Progenitor cell of endocrine pancreas (in vitro differentiated cells): ENCODE measurements around the gene STXBP5. TPM values are rescaled to one million over a fixed set of nuclear protein-coding genes. Genes with fewer than 3 reads are reported as not detected.

Experiments
- DNase-seq: peaks from one replicate; pipeline ENCODE4 v3.0.0; 2021; ENCODE audit warnings: low spot score; ENCODE audit not compliant: unreplicated experiment
- H3K27ac Mint-ChIP-seq: 2 replicates; pipeline ENCODE4 v1.8.0; 2021; ENCODE audit warnings: mild to moderate bottlenecking, moderate library complexity, mixed read lengths
- H3K27me3 Mint-ChIP-seq: 2 replicates; pipeline ENCODE4 v1.8.0; 2021; ENCODE audit warnings: mixed read lengths
- H3K36me3 Mint-ChIP-seq: 2 replicates; pipeline ENCODE4 v1.8.0; 2022; ENCODE audit warnings: mixed read lengths; ENCODE audit not compliant: insufficient read depth
- H3K4me1 Mint-ChIP-seq: 2 replicates; pipeline ENCODE4 v1.8.0; 2021; ENCODE audit warnings: low read depth, mixed read lengths
- H3K4me3 Mint-ChIP-seq: 2 replicates; pipeline ENCODE4 v1.8.0; 2021; ENCODE audit warnings: low read depth, mild to moderate bottlenecking, moderate library complexity, mixed read lengths
- H3K9me3 Mint-ChIP-seq: 2 replicates; pipeline ENCODE4 v1.8.0; 2021; ENCODE audit warnings: low read depth, mixed read lengths
- total RNA-seq: library from RNA; stranded (reverse); gene quantifications from 2 replicates; pipeline ENCODE4 v1.2.1, GENCODE V29; 2021
- TF ChIP-seq, protein P1 (sequence below): fragments of 200-600 bp; sonication (generic); IDR thresholded peaks from one replicate; pipeline ENCODE4 v1.5.0; 2021; ENCODE audit warnings: antibody characterized with exemption, mild to moderate bottlenecking; ENCODE audit not compliant: unreplicated experiment

The STXBP5 gene
- total RNA-seq, 1 donor from 2014 or later: 43.0 TPM

DNA sequence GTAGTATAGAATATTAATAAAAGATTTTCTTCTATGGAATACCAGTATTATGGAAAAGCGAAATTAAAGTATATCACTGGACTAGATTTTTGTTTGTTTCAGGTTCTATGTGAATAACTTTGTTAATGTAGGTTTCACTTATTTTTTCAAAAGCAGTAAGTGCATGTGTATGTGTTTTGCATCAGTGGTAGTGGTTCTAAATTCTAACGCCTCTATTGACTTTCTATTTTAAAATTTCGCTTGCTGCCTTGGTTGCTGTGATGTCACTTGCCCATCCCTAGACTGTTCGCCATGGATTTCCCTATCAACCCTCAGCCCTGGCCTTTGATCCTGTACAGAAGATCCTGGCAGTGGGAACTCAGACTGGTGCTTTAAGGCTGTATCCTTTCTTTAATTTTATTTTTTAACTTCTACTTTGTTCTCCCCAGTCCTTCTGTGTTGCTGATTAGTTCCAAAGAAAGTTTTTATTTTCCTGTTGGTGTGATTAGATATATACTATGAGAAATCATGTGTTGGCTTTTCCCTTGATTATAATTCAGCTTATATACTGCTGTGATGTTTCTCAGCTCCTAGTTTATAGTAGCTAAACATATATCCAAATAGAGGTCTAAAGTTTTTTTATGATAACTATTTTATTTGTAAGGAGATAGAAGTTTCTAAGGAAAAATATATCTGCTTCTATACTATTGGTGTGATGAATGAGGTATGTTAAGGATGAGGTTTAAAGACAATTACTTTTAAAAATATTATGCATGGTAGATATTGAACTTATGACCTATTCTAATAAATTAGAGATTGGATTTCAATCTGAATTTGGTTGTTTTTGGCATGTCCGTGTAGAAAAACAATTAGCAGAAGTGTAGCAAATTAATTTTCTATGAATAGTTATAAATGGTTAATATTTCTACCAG lies 1.7 kb downstream of the STXBP5 start:
- no peaks in the 10 kb centered on the region for H3K27me3 Mint-ChIP-seq
- no peak for DNase-seq
- H3K4me3 Mint-ChIP-seq: peak overlapping the region; percentile 94
- no peaks in the 10 kb centered on the region for H3K36me3 Mint-ChIP-seq
- H3K9me3 Mint-ChIP-seq: no peaks in the 10 kb centered on the region
- H3K4me1 Mint-ChIP-seq: peaks cover 23% of the 10 kb centered on the region
- H3K27ac Mint-ChIP-seq: no peak overlapping the region
- TF ChIP-seq, protein P1, sequence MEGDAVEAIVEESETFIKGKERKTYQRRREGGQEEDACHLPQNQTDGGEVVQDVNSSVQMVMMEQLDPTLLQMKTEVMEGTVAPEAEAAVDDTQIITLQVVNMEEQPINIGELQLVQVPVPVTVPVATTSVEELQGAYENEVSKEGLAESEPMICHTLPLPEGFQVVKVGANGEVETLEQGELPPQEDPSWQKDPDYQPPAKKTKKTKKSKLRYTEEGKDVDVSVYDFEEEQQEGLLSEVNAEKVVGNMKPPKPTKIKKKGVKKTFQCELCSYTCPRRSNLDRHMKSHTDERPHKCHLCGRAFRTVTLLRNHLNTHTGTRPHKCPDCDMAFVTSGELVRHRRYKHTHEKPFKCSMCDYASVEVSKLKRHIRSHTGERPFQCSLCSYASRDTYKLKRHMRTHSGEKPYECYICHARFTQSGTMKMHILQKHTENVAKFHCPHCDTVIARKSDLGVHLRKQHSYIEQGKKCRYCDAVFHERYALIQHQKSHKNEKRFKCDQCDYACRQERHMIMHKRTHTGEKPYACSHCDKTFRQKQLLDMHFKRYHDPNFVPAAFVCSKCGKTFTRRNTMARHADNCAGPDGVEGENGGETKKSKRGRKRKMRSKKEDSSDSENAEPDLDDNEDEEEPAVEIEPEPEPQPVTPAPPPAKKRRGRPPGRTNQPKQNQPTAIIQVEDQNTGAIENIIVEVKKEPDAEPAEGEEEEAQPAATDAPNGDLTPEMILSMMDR: no peak

DNA sequence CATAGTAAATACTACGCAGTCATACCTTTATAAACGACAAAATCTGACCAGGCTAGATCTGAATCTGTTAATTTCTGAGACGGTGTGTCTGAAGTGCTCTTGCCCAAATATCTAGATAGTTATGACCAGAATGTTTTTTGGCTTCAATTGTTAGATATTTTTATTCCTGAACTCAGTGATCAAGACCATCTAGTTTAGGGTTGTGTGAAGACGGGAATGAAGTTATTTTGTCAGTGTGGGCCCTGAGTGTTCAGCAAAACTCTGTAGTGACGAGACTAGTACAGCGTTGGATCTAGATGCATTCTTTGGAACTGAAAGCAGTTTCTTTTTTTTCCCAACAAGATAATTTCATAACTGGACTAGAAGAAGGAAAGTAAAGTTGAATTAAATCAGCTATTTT lies 3.1 kb downstream of the STXBP5 start:
- DNase-seq: no peak
- Mint-ChIP-seq H3K4me3 (peak overlapping the region; percentile 14), H3K9me3 (no peaks in the 10 kb centered on the region), H3K36me3 (peaks cover 2% of the 10 kb centered on the region), H3K27ac (no peak overlapping the region), H3K4me1 (peaks cover 21% of the 10 kb centered on the region), H3K27me3 (no peaks in the 10 kb centered on the region)
- TF ChIP-seq, protein P1: no peak

DNA sequence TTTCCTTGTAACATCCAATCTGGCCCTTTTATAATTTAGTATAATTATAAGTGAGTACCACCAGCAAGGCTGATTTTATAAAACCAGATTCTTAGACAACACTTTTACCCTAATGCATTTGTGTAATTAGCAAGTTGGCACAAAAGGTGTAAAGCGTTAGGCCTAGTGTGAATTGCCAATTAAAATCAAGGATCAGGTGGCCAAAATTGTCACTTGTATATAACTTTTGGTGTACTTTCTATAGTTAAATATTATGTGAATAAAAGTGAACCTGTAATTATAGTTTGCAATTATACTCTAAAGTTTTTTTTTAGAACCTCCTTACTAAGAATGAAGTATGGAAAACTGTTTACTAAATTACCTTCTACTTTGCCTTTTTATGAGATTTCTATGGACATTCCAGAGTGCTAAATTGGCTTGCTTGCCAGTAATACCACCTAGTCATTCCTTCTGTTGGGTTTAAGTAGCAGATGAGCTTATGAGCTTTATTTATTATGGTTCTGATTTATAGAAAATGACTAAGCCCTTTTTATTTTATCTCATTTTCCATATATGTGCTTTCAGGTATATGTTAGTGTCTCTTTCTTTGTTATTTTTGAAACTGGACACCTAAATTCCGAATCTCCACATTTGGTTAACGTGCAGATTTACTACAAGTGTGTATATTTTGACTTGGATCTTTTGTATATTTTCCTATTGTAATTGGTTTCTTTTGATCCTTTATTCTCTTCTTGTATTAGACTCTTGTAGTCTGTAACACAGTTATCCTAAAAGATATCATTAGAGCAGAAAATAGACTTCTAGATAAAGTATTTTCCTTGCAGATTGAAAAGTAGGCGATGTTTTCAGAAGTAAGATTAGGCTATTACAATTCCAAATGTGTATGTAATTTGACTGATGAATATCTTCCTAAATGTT lies 3.9 kb downstream of the STXBP5 start:
- peak overlapping the region; percentile 9 for H3K4me3 Mint-ChIP-seq
- H3K9me3 Mint-ChIP-seq: no peaks in the 10 kb centered on the region
- DNase-seq: no peak
- H3K36me3 Mint-ChIP-seq: peaks cover 2% of the 10 kb centered on the region
- H3K27me3 Mint-ChIP-seq: no peaks in the 10 kb centered on the region
- H3K4me1 Mint-ChIP-seq: peaks cover 23% of the 10 kb centered on the region
- TF ChIP-seq, protein P1: no peak
- H3K27ac Mint-ChIP-seq: no peak overlapping the region

DNA sequence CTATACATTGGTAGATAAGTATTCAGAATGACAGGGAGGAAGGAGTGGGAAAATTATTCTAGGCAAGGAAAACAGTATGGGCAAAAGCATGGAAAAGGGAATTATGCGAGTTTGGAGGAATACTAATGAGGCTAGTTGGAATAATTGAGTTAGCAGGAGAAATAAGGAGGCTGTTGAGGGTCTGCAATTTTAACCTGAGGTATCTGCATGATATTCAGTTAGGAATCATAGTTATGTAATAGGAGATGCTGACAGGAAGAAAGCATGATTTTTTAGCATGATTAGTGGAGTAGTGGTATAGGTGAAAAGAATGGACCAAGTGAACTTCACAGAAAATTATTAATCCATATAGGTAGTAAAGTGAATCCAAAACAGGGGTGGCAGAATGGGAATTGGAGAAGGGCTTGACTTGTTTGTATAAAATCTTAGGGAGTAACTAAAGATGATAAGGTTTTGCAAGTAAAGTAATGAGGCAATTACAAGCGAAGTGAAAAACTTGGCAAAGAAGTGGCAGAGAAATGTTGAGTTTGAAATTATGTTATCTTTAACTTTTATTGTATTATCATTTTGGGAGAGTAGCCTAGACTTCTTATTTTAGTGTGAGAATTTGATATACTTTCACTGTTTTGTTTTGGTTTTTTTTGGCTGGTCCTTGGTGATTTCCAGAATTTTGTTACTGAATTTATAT lies 5.7 kb downstream of the STXBP5 start:
- no peak for DNase-seq
- Mint-ChIP-seq H3K9me3 (no peaks in the 10 kb centered on the region), H3K4me1 (peaks cover 22% of the 10 kb centered on the region), H3K4me3 (no peak overlapping the region), H3K27ac (no peak overlapping the region), H3K36me3 (peaks cover 5% of the 10 kb centered on the region), H3K27me3 (no peaks in the 10 kb centered on the region)
- TF ChIP-seq, protein P1: no peak

DNA sequence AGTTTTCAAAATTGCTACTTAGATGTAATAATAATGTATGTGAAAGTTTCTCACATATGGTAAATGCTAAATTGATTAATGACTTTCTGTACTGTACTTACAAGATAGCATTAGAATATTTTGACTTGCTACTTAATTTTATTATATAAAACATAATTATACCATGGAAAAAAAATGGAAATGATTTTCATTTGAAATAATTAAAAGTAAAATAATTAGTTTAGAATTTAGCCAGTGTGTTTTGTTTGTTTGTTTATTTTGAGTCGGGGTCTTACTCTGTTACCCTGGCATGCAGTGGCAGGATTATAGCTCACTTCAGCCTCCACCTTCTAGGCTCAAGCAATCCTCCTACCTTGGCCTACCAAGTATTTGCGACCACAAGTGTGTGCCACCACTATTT lies 7.1 kb downstream of the STXBP5 start:
- DNase-seq: no peak
- Mint-ChIP-seq H3K36me3 (peaks cover 5% of the 10 kb centered on the region), H3K9me3 (no peaks in the 10 kb centered on the region), H3K4me3 (no peak overlapping the region), H3K4me1 (peaks cover 16% of the 10 kb centered on the region), H3K27me3 (no peaks in the 10 kb centered on the region), H3K27ac (no peak overlapping the region)
- TF ChIP-seq, protein P1: no peak
